Measurements from ENCODE around the gene ADAM10. TPM values are rescaled to one million over a fixed set of nuclear protein-coding genes. Genes with fewer than 3 reads are reported as not detected.

Gene ADAM10
- total RNA-seq, 1 experiment from 2014 or later = 170 TPM

DNA sequence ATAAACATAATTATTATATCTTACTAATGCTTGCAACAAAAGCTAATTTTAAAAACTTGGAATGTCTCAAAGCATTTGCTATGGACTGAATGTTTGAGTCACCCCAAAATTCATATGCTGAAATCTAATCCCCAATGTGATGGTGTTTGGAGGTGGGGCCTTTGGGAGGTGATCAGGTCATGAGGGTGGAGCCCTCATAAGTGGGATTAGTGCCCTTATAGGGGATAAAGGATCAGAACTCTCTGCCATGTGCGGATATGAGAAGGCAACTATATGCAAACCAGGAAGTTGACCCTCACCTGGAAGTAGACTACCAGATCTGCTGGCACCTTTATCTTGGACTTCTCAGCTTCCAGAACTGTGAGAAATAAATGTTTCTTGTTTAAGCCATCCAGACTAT lies 180.1 kb downstream of the ADAM10 start:
- intact Hi-C loops (cut with micrococcal nuclease; ENCODE audit: unreplicated experiment) = no loop called here
- TF ChIP-seq, protein P1, sequence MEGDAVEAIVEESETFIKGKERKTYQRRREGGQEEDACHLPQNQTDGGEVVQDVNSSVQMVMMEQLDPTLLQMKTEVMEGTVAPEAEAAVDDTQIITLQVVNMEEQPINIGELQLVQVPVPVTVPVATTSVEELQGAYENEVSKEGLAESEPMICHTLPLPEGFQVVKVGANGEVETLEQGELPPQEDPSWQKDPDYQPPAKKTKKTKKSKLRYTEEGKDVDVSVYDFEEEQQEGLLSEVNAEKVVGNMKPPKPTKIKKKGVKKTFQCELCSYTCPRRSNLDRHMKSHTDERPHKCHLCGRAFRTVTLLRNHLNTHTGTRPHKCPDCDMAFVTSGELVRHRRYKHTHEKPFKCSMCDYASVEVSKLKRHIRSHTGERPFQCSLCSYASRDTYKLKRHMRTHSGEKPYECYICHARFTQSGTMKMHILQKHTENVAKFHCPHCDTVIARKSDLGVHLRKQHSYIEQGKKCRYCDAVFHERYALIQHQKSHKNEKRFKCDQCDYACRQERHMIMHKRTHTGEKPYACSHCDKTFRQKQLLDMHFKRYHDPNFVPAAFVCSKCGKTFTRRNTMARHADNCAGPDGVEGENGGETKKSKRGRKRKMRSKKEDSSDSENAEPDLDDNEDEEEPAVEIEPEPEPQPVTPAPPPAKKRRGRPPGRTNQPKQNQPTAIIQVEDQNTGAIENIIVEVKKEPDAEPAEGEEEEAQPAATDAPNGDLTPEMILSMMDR (IDR thresholded peaks at IDR 0.05; ENCODE audit: insufficient read depth in 1 of 2, low read depth in 1 of 2, low read length in 1 of 2, severe bottlenecking in 1 of 2, unreplicated experiment in 1 of 2) = no peak
- no peaks in the 10 kb centered on the region for H3K36me3 ChIP-seq (ENCODE audit: control insufficient read depth, insufficient read depth, low read length)
- peaks cover 10% of the 10 kb centered on the region for H3K4me1 Mint-ChIP-seq (ENCODE audit: low read depth, unreplicated experiment)
- H3K36me3 Mint-ChIP-seq (ENCODE audit: insufficient read depth, unreplicated experiment) = peaks cover 6% of the 10 kb centered on the region
- no peak overlapping the region for H3K27ac Mint-ChIP-seq (ENCODE audit: unreplicated experiment)
- BruUV-seq (replicated peaks) = no TSS peak
- POLR2A ChIA-PET = no interaction called here
- H3K9me3 Mint-ChIP-seq (ENCODE audit: unreplicated experiment) = no peaks in the 10 kb centered on the region
- H3K4me3 ChIP-seq (ENCODE audit: low read depth, low read length) = no peak overlapping the region
- H3K4me1 ChIP-seq = peaks cover 10% of the 10 kb centered on the region
- H3K9me3 ChIP-seq = no peaks in the 10 kb centered on the region; the same call in 1 of the 2 replicates
- CTCF ChIA-PET = no interaction called here
- no peak for DNase-seq
- no peaks in the 10 kb centered on the region for H3K27me3 Mint-ChIP-seq (ENCODE audit: insufficient read depth, unreplicated experiment)
- no peak overlapping the region for H3K4me3 Mint-ChIP-seq (ENCODE audit: unreplicated experiment)
- no peaks in the 10 kb centered on the region for H3K27me3 ChIP-seq (replicated peaks; ENCODE audit: control insufficient read depth, insufficient read depth, low read length)

DNA sequence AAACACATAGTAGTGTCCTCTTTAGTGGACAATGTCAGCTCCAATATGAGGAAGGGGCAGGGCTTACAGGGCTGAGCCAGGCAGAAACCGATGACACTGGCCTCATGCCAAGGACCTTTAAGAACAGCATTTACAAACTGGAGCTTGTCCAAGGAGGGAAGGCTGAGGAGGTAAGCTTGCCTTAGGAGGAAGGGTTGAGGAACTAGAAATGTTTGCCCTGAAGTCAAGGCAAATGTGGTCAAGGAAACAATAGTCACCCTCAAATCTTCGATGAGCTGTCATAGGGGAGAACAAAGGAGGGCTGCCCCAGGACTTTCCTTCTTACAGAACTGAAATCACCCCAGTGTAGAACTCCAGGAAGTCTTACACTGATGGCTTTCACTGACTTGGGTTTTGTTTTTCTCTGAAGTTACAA lies 181.3 kb downstream of the ADAM10 start:
- H3K9me3 Mint-ChIP-seq (ENCODE audit: unreplicated experiment) = no peaks in the 10 kb centered on the region
- TF ChIP-seq, protein P1 (IDR thresholded peaks at IDR 0.05; ENCODE audit: insufficient read depth in 1 of 2, low read depth in 1 of 2, low read length in 1 of 2, severe bottlenecking in 1 of 2, unreplicated experiment in 1 of 2) = no peak
- no peak for DNase-seq
- POLR2A ChIA-PET = no interaction called here
- Histone ChIP-seq H3K4me3 (ENCODE audit: low read depth, low read length) (no peak overlapping the region), H3K36me3 (ENCODE audit: control insufficient read depth, insufficient read depth, low read length) (no peaks in the 10 kb centered on the region), H3K27me3 (replicated peaks; ENCODE audit: control insufficient read depth, insufficient read depth, low read length) (no peaks in the 10 kb centered on the region), H3K4me1 (no peaks in the 10 kb centered on the region), H3K9me3 (no peaks in the 10 kb centered on the region; the same call in 1 of the 2 replicates)
- BruUV-seq (replicated peaks) = no TSS peak
- no peaks in the 10 kb centered on the region for H3K27me3 Mint-ChIP-seq (ENCODE audit: insufficient read depth, unreplicated experiment)
- intact Hi-C loops (cut with micrococcal nuclease; ENCODE audit: unreplicated experiment) = no loop called here
- no peak overlapping the region for H3K4me3 Mint-ChIP-seq (ENCODE audit: unreplicated experiment)
- H3K4me1 Mint-ChIP-seq (ENCODE audit: low read depth, unreplicated experiment) = peaks cover 9% of the 10 kb centered on the region
- H3K27ac Mint-ChIP-seq (ENCODE audit: unreplicated experiment) = no peak overlapping the region
- CTCF ChIA-PET = interaction anchor here (0.6 kb wide), 1 partner anchor 196 kb away, joined by 3 read pairs; no protein-coding TSS in a partner anchor
- no peaks in the 10 kb centered on the region for H3K36me3 Mint-ChIP-seq (ENCODE audit: insufficient read depth, unreplicated experiment)

DNA sequence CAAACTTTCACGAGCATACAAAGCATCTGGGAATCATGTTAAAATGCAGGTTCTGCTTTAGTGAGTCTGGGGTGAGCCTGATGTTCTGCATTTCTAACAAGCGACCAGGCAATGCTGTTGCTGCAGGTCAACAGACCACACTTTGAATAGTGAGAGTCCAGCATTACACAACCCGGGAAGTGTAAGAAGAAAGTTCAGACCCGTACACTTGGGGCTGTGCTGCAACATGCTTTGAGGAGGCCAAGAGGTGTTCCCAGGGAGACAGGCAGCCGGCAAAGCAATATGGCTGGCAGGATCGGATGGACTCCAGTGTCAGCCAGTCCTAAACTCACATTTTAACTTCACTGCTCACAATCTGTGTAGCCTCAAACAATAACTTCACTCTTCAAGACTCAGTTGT lies 183.5 kb downstream of the ADAM10 start:
- H3K4me3 Mint-ChIP-seq (ENCODE audit: unreplicated experiment) = no peak overlapping the region
- POLR2A ChIA-PET = no interaction called here
- TF ChIP-seq, protein P1 (IDR thresholded peaks at IDR 0.05; ENCODE audit: insufficient read depth in 1 of 2, low read depth in 1 of 2, low read length in 1 of 2, severe bottlenecking in 1 of 2, unreplicated experiment in 1 of 2) = no peak
- Histone ChIP-seq H3K36me3 (ENCODE audit: control insufficient read depth, insufficient read depth, low read length) (no peaks in the 10 kb centered on the region), H3K4me1 (0 out of 2 replicates have a peak, but pooled peaks cover 4% of the 10 kb centered on the region), H3K4me3 (ENCODE audit: low read depth, low read length) (no peak overlapping the region), H3K27me3 (replicated peaks; ENCODE audit: control insufficient read depth, insufficient read depth, low read length) (no peaks in the 10 kb centered on the region), H3K9me3 (no peaks in the 10 kb centered on the region; the same call in none of the 2 replicates)
- H3K27ac Mint-ChIP-seq (ENCODE audit: unreplicated experiment) = no peak overlapping the region
- no peak for DNase-seq
- intact Hi-C loops (cut with micrococcal nuclease; ENCODE audit: unreplicated experiment) = no loop called here
- no TSS peak for BruUV-seq (replicated peaks)
- CTCF ChIA-PET = no interaction called here
- H3K4me1 Mint-ChIP-seq (ENCODE audit: low read depth, unreplicated experiment) = no peaks in the 10 kb centered on the region
- H3K9me3 Mint-ChIP-seq (ENCODE audit: unreplicated experiment) = no peaks in the 10 kb centered on the region
- H3K27me3 Mint-ChIP-seq (ENCODE audit: insufficient read depth, unreplicated experiment) = no peaks in the 10 kb centered on the region
- H3K36me3 Mint-ChIP-seq (ENCODE audit: insufficient read depth, unreplicated experiment) = no peaks in the 10 kb centered on the region
